Middle frontal gyrus (tissue), 1 donor: Measurements from ENCODE around the gene MMD.
"Not testable (repeated sequence)": the region's sequence is repeated elsewhere in the genome, so short reads cannot be mapped to it uniquely, and the experiment has no call there.

Experiments used
- DNase-seq: peaks from one replicate; pipeline ENCODE4 v3.0.0-alpha.2; 2015; ENCODE audit warnings: low spot score; ENCODE audit errors: extremely low spot score

The MMD gene

GRCh38 chr17:55395803-55396505 is 25.7 kb downstream of the MMD start:
- no peak for DNase-seq

- DNase-seq: no peak
These were observed 27.1 kb downstream of the MMD start for GRCh38 chr17:55394357-55395021.

GRCh38 chr17:55391764-55392467 is 29.7 kb downstream of the MMD start:
- DNase-seq: no peak

- DNase-seq: peak; percentile 48
These were observed 30.3 kb downstream of the MMD start for GRCh38 chr17:55391244-55391757.

- DNase-seq: no peak
These were observed 31.2 kb downstream of the MMD start for GRCh38 chr17:55390364-55390977.

- DNase-seq: not testable (repeated sequence)
These were observed 31.9 kb downstream of the MMD start for GRCh38 chr17:55389715-55390114.

GRCh38 chr17:55388842-55389241 is 32.8 kb downstream of the MMD start:
- no peak for DNase-seq

- no peak for DNase-seq
These were observed 34.8 kb downstream of the MMD start for GRCh38 chr17:55386796-55387332.

GRCh38 chr17:55384643-55385232 is 36.9 kb downstream of the MMD start:
- DNase-seq: no peak

- DNase-seq: no peak
These were observed 37.6 kb downstream of the MMD start for GRCh38 chr17:55383771-55384642.

- no peak for DNase-seq
These were observed 40.4 kb downstream of the MMD start for GRCh38 chr17:55381017-55381770.

GRCh38 chr17:55377671-55378275 is 43.9 kb downstream of the MMD start:
- no peak for DNase-seq

- no peak for DNase-seq
These were observed 52.9 kb downstream of the MMD start for GRCh38 chr17:55368706-55369105.

- DNase-seq: no peak
These were observed 55.6 kb downstream of the MMD start for GRCh38 chr17:55366020-55366481.

- no peak for DNase-seq
These were observed 58.6 kb downstream of the MMD start for GRCh38 chr17:55363033-55363432.

- no peak for DNase-seq
These were observed 60.7 kb downstream of the MMD start for GRCh38 chr17:55360971-55361370.

GRCh38 chr17:55356434-55357328 is 65.0 kb downstream of the MMD start:
- peak; percentile 52 for DNase-seq

GRCh38 chr17:55354941-55355340 is 66.7 kb downstream of the MMD start:
- DNase-seq: no peak
